Motor neuron (in vitro differentiated cells): ENCODE results near the gene EPHA4. TPM values are rescaled to one million over a fixed set of nuclear protein-coding genes. Genes with fewer than 3 reads are reported as not detected.
A peak's percentile ranks its signal among the peaks of the same experiment; 100 is the strongest.

Source experiments
- ATAC-seq, 8 experiments: fragments of 200-7000 bp; cut with Tn5 transposase; replicated peaks in 6 of 8; 2 replicates each; pipeline ENCODE4 v1.8.0; 2021; ENCODE audit warnings: mild to moderate bottlenecking in 8 of 8, moderate library complexity in 8 of 8
- H3K27ac ChIP-seq, 2 donors: fragments of 250-450 bp; sonication (Bioruptor Pico); 2 replicates each; pipeline ENCODE4 v1.9.0; 2021; ENCODE audit warnings: antibody characterized with exemption in 2 of 2, mild to moderate bottlenecking in 2 of 2, moderate library complexity in 1 of 2
- H3K4me1 ChIP-seq, 2 donors: fragments of 250-450 bp; sonication (Bioruptor Pico); replicated peaks in 1 of 2; 2 replicates each; pipeline ENCODE4 v1.6.1; 2021; ENCODE audit warnings: antibody characterized with exemption in 2 of 2, mild to moderate bottlenecking in 2 of 2, moderate library complexity in 1 of 2
- H3K4me3 ChIP-seq, 5 donors: fragments of 250-450 bp; sonication (Bioruptor Pico); 2 replicates each; pipeline ENCODE4 v1.9.0; 2021; ENCODE audit warnings: antibody characterized with exemption in 5 of 5, mild to moderate bottlenecking in 5 of 5, moderate library complexity in 4 of 5
- WGBS, 10 experiments: fragments of 450-650 bp; shearing (Covaris generic); methylation state at CpG; one replicate each; pipeline ENCODE4 v1.0.0; 2022; 5-methylcytosine and 5-hydroxymethylcytosine counted together
- in situ Hi-C, 9 experiments: fragments of 400-800 bp; cut with MboI; loops; one replicate each; pipeline ENCODE4 v1.15.0; 2021; ENCODE audit warnings: low sequenced_read_pairs in 9 of 9, low pct_unique_long_range_greater_than_20kb in 2 of 9; ENCODE audit not compliant: unreplicated experiment in 9 of 9
- total RNA-seq, 8 experiments: library from RNA; unstranded; fragments of 300-600 nt; gene quantifications; 2 replicates each; pipeline versions ENCODE4 v1.2.3 to v1.2.4, GENCODE V29; 2022

EPHA4 gene
- total RNA-seq, 8 experiments from 2014 or later: 14.0 to 39.8 (median 18.8) TPM

DNA sequence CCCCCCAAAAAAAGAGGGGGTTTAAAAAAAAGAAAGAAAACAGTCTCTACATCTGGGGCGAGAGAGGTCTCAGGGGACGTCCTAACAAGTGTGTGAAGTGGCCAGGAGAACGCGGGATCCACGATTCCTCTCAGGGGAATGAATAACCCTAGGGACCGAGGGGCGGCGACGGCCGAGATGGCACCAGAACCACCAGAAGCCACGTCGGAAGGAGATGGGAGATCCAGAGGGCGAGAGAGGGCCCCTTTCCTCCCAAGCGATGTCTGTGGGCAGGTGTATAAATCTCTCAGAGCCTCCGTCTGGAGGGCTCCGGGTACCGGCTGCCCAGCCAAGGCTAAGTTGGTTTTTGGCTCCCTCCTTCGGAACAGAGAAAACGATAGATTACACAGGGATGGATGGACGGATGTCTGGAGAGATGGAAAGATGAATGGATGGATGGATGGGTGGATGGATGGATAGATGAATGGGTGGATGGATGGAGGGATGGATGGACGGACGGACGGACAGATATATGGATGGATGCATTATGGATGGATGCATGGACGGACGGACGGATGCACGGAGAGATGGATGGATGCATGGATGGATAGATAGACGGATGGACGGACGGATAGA lies 1.7 kb downstream of the EPHA4 start:
- ATAC-seq: peak in 2 of 8 experiments; percentile 2 to 4
- WGBS, 10 experiments: 0 to 35% (median 0%) methylated on average over 4 to 25 of the region's 30 CpGs
- Histone ChIP-seq H3K4me1 (peaks cover 3 to 18% of the 10 kb centered on the region in 2 donors), H3K27ac (no peak overlapping the region), H3K4me3 (peak overlapping the region; percentile 53 to 60 (median 56))
- in situ Hi-C loops: loop anchor here in 7 of 9 experiments (10.0 to 25.0 kb wide), 6 partner anchors 383 to 1833 kb away; no protein-coding TSS in a partner anchor

- in situ Hi-C loops: loop anchor here in 7 of 9 experiments (10.0 to 25.0 kb wide), 6 partner anchors 383 to 1833 kb away; no protein-coding TSS in a partner anchor
- H3K4me1 ChIP-seq: peaks cover 3 to 18% of the 10 kb centered on the region in 2 donors
- WGBS, 10 experiments: 0 to 20% (median 0%) methylated on average over 1 of the region's 8 CpGs; no CpG with 5 or more reads in 6 of the 10 experiments
- no peak overlapping the region for H3K27ac ChIP-seq
- peak overlapping the region; percentile 53 to 60 (median 56) for H3K4me3 ChIP-seq
- ATAC-seq: no peak
These were observed 2.2 kb downstream of the EPHA4 start for GRCh38 chr2:221569871-221570270.

DNA sequence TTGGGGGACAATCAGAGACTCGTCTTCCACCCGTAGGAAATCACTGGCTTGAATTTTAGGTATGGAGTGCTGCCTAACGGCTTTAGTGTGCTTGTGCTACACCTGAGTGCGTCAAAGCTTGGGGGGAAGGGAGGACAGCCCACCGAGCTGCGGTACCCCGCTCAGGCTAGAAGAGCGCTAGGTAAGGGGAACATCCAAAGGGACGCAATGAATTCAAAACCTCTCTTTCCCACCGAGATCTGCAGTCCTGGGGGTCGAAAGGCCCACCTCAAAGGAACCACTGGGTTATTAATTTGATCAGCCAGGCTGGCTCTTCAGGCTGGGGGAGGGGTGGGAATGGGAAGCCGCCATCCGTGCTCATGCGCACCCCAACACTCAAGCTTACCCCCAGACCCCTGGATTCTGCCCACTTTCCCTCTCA lies 2.7 kb downstream of the EPHA4 start:
- in situ Hi-C loops: loop anchor here in 6 of 9 experiments (25.0 kb wide), 4 partner anchors 382 to 1832 kb away; no protein-coding TSS in a partner anchor
- no peak overlapping the region for H3K27ac ChIP-seq
- ATAC-seq: no peak
- WGBS, 10 experiments: 0 to 100% (median 80%) methylated on average over 1 to 7 of the region's 14 CpGs; no CpG with 5 or more reads in 5 of the 10 experiments
- H3K4me3 ChIP-seq: peak overlapping the region; percentile 53 to 60 (median 56)
- H3K4me1 ChIP-seq: peaks cover 3 to 18% of the 10 kb centered on the region in 2 donors

DNA sequence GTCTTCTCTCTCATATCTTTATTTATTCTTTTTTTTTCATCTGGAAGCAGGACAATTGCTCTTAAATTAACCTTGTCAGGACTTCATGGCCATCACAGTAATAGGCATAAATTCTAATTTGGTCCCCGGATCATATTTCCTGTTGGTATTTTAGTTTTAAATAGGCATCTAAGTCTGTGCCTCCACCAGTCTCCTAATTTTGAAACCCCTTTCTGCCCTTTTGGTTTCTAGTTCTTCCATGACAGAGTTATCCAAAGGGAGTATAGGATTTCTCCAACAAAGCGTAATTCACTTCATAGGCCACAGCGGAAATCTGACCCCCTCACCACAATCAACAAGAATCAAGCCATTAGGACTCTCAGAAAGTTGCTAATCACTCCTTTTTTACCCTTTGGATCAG lies 3.8 kb downstream of the EPHA4 start:
- WGBS, 10 experiments: 86 to 100% (median 97%) methylated on average over 1 to 3 of the region's 3 CpGs; no CpG with 5 or more reads in 2 of the 10 experiments
- no peak overlapping the region for H3K4me3 ChIP-seq
- peaks cover 11 to 29% of the 10 kb centered on the region in 2 donors for H3K4me1 ChIP-seq
- in situ Hi-C loops: loop anchor here in 6 of 9 experiments (25.0 kb wide), 4 partner anchors 381 to 1831 kb away; no protein-coding TSS in a partner anchor
- H3K27ac ChIP-seq: no peak overlapping the region
- ATAC-seq: no peak

GRCh38 chr2:221567809-221568208 lies 4.3 kb downstream of the EPHA4 start:
- in situ Hi-C loops: loop anchor here in 6 of 9 experiments (25.0 kb wide), 4 partner anchors 381 to 1831 kb away; no protein-coding TSS in a partner anchor
- ATAC-seq: no peak
- peaks cover 16 to 34% of the 10 kb centered on the region in 2 donors for H3K4me1 ChIP-seq
- H3K27ac ChIP-seq: no peak overlapping the region
- whole genome bisulfite sequencing, 10 experiments: 33 to 100% (median 75%) methylated on average over 1 of the region's 1 CpG; no CpG with 5 or more reads in 3 of the 10 experiments
- no peak overlapping the region for H3K4me3 ChIP-seq

DNA sequence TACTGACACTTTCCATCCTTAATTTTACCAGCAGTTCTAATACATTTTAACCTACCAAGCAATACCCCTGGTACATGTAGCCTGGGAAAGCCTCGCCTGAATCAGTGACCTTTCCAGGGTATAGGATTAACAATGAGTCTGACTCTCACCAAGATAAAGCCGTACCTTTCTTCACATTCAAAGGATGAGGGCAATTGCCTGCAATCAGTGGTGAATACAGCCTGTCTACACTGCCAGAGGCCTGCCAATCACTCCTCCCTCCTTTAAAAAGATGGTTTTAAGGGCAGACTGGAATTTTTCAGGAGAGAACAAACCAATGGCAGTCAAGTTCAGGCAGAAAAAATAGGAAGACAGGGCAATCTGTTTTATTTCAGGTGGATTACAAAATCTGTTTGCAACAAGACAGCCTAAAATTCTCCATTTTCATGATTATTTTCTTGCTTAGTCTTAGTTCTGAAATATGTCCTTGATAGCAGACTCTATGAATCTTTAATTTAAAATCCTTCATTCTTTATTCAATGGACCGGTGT lies 4.8 kb downstream of the EPHA4 start:
- 48 to 100% (median 73%) methylated on average over 1 to 3 of the region's 3 CpGs; no CpG with 5 or more reads in 1 of the 10 experiments for WGBS, 10 experiments
- Histone ChIP-seq H3K4me3 (no peak overlapping the region), H3K27ac (no peak overlapping the region), H3K4me1 (peaks cover 21 to 39% of the 10 kb centered on the region in 2 donors)
- ATAC-seq: no peak
- in situ Hi-C loops: loop anchor here in 6 of 9 experiments (25.0 kb wide), 4 partner anchors 380 to 1830 kb away; no protein-coding TSS in a partner anchor

GRCh38 chr2:221563270-221563985 lies 8.7 kb downstream of the EPHA4 start:
- ATAC-seq: peak in 5 of 8 experiments; percentile 55 to 76 (median 74)
- Histone ChIP-seq H3K4me1 (peaks cover 29 to 58% of the 10 kb centered on the region in 2 donors), H3K27ac (no peak overlapping the region), H3K4me3 (no peak overlapping the region)
- WGBS, 10 experiments: 43 to 94% (median 78%) methylated on average over 2 to 10 of the region's 14 CpGs
- in situ Hi-C loops: loop anchor here in 6 of 9 experiments (25.0 kb wide), 4 partner anchors 376 to 1826 kb away; no protein-coding TSS in a partner anchor

DNA sequence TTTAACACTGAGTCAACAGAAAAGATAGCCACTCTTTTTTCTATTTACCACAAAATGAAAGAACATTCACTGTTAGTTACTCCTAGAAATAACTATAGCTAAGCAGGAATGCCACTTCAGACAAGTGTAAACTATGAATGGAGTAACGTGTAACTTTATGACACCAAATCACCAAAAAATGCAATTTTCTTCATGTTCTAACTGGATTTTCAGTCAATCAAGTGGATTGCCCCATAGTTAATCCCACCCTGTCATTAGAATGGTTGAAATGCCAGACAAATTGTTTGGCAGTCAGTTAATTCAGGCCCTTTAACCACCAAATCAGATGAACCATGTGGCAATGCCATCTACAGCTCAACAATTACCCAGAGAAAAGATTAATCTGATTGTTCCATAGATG lies 9.9 kb downstream of the EPHA4 start:
- no peak for ATAC-seq
- in situ Hi-C loops: loop anchor here in 6 of 9 experiments (25.0 kb wide), 4 partner anchors 375 to 1825 kb away; no protein-coding TSS in a partner anchor
- Histone ChIP-seq H3K27ac (no peak overlapping the region), H3K4me1 (peaks cover 28 to 56% of the 10 kb centered on the region in 2 donors), H3K4me3 (no peak overlapping the region)
- 86 to 100% (median 100%) methylated on average over 1 of the region's 1 CpG; no CpG with 5 or more reads in 2 of the 10 experiments for WGBS, 10 experiments

DNA sequence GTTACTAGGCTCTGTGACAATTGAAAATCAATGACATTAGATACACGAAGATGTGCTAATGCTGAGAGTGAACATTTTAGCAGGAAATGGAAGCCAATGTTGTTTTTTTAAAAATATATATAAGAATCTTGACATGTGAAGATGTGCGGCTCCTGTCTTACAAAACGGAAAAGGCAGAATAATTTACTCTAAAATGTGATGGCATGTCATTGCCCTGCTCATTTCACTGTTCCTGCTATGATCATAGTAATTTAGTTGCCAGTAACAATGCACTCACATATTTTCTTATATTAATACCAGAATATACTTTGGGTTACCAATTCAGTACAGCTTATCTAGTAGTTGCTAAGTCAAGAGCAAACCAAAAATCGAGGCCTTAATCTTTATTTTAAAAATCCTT lies 10.3 kb downstream of the EPHA4 start:
- ATAC-seq: no peak

GRCh38 chr2:221559991-221560390 lies 12.1 kb downstream of the EPHA4 start:
- no peak for ATAC-seq
- in situ Hi-C loops: loop anchor here in 6 of 9 experiments (25.0 kb wide), 4 partner anchors 373 to 1823 kb away; no protein-coding TSS in a partner anchor
- 4 to 100% (median 15%) methylated on average over 1 to 2 of the region's 5 CpGs; no CpG with 5 or more reads in 3 of the 10 experiments for WGBS, 10 experiments
- no peak overlapping the region for H3K4me3 ChIP-seq
- H3K27ac ChIP-seq: no peak overlapping the region
- peaks cover 34 to 62% of the 10 kb centered on the region in 2 donors for H3K4me1 ChIP-seq

More for the DNA sequence above, 10.3 kb downstream of the EPHA4 start:
- Histone ChIP-seq H3K27ac (no peak overlapping the region), H3K4me3 (no peak overlapping the region), H3K4me1 (peaks cover 26 to 53% of the 10 kb centered on the region in 2 donors)
- in situ Hi-C loops: loop anchor here in 6 of 9 experiments (25.0 kb wide), 4 partner anchors 374 to 1824 kb away; no protein-coding TSS in a partner anchor
- WGBS, 10 experiments: 58 to 100% (median 83%) methylated on average over 1 to 4 of the region's 4 CpGs

DNA sequence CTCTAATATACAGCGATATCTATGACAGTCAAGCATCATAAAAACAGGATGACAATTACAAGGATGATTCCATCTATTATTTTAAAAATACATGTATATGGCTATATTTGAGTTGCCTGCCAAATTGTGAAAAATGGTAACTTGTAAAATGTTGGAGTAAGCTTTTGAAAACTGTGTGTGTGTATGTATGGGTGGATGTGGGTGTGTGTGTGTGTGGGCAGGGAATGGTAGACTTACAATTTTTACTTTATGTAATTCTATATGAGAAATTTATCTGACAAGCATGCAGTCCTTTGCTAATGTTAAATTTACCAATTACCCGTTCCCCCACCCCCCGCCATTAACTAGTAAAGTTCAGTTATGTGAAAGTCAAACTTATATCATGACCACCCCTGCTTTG lies 14.0 kb downstream of the EPHA4 start:
- in situ Hi-C loops: loop anchor here in 6 of 9 experiments (25.0 kb wide), 4 partner anchors 371 to 1821 kb away; no protein-coding TSS in a partner anchor
- no peak overlapping the region for H3K4me3 ChIP-seq
- H3K27ac ChIP-seq: no peak overlapping the region
- WGBS, 10 experiments: 29 to 100% (median 81%) methylated on average over 1 to 3 of the region's 3 CpGs; no CpG with 5 or more reads in 2 of the 10 experiments
- no peak for ATAC-seq
- peaks cover 44 to 68% of the 10 kb centered on the region in 2 donors for H3K4me1 ChIP-seq

DNA sequence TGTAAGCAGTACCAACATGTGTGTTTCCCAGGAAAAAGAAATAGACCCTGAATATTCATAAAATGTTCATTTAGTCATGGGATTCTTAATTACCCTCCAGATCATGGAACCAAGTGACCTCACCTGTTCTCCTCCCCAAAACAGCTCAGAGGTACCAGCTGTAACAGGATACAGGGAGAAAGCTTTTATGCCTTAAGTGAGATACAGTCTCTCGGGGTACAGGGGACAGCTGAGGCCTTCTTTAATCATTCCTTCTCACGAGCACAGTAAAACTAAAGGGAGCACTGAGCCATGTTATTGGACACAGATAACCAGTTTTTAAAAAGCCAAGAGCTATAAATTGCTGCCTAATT lies 16.6 kb downstream of the EPHA4 start:
- ATAC-seq: peak in 6 of 8 experiments; percentile 49 to 77 (median 66)
- H3K27ac ChIP-seq: no peak overlapping the region
- H3K4me3 ChIP-seq: no peak overlapping the region
- peaks cover 45 to 64% of the 10 kb centered on the region in 2 donors for H3K4me1 ChIP-seq
- 0 to 18% (median 0%) methylated on average over 1 to 2 of the region's 2 CpGs; no CpG with 5 or more reads in 4 of the 10 experiments for WGBS, 10 experiments
- in situ Hi-C loops: loop anchor here in 6 of 9 experiments (25.0 kb wide), 4 partner anchors 368 to 1818 kb away; no protein-coding TSS in a partner anchor
